ENCODE measurements around the gene IFT88.

- TF ChIP-seq ZFP3 (CRISPR knock-in tag; IDR thresholded peaks at IDR 0.05) (no peak), PPARA (CRISPR knock-in tag; IDR thresholded peaks at IDR 0.05; ENCODE audit: borderline replicate concordance) (no peak), ARNTL (CRISPR knock-in tag; IDR thresholded peaks at IDR 0.05; ENCODE audit: borderline replicate concordance, low read depth) (no peak), ZC3H10 (CRISPR knock-in tag; IDR thresholded peaks at IDR 0.05) (no peak), CREB5 (CRISPR knock-in tag; IDR thresholded peaks at IDR 0.05; ENCODE audit: low read depth) (no peak), TCF4 (CRISPR knock-in tag; IDR thresholded peaks at IDR 0.05; ENCODE audit: borderline replicate concordance) (no peak), ZFP30 (CRISPR knock-in tag; IDR thresholded peaks at IDR 0.05) (no peak), SNAI2 (CRISPR knock-in tag; IDR thresholded peaks at IDR 0.05) (no peak), POU6F1 (CRISPR knock-in tag; IDR thresholded peaks at IDR 0.05; ENCODE audit: borderline replicate concordance, low read depth) (no peak)
Observed at GRCh38 chr13:20582026-20582425, 15.1 kb downstream of the IFT88 start.
